ENCODE data around the gene SIM2.

The SIM2 gene

DNA sequence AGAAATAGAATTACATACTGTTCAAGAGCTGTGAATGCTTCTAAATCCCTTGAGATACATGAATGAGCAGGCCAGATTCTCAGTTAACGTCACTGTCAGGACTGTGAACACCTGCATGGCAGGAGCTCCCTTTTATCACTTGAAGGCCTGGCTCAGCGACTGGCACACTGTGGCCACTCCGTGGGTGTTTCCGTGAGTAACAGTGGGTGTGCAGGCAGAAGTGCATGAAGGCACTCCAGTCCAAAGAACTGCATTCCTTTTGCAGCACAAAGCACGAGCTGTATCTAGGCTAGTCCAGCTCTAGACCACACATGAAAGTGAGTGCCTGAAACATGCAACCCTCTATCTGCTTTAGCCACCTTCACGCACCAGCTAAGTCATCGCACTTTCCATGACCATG is 9.6 kb upstream of the SIM2 start:
- DNase-seq, result no peak

DNA sequence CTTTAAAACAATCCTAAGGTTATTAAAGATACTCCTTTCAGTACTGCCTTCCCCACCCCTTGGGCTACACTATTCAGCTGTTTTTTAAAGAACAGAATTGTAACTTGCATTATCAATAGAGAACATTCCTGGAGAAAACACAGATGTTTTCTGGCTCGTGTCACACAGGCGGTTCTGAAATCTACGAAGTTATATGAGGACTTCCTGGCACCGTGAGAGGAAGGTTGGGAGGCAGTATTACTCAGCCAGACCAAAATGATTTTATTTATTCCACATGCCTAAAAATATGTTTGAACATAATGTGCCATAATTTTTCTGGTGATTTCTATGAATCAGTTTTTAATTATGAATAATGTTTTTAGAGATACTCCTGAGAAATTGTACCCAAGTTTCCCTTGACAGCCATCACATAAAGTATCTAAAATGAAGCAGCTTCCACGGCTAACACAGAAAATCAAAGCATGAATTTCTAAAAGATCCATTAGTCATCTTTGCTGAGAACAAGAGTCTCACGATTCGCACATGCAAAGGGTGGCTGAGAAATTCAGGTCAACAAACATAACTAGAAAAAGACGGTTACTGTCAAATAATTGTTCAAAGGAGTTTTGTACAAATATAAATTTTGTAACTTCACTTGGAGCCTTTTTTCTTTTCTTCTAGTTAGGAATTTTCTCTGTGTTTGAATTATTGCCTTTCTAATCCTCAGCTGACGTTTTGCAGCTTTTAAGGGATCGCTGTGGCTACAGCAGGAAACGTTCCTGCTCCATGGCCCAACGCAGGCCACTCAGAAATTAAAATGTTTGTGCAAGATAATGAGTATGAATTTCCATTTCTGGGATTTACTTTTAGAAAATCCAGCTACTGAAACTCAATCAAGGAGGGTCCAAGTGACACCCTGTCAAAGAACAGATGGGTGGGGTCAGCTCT is 8.0 kb upstream of the SIM2 start:
- DNase-seq, result no peak

DNA sequence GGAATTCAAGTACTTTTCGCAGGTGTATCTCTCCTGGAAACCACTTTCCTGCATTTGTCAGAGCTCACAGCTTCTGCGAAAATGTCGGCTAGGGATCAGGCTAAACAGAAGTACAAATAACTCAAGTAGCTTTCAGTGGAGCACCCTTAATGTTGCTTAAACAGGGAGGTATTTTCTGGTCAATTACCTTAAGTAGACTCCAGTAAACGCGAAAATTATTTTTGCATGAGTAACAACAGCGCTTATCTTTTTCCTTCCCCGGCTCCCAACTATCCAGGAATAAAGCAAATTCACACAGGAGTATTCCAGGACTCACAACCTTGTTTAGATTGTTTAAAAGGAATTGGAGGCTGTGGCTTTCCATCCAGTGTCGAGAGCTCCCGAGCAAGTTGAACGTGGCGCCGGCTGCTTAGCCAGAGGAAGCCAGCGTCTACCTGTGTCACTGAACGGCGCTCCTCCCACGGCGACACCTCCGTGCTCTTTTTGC is 7.3 kb upstream of the SIM2 start:
- no peak for DNase-seq

DNA sequence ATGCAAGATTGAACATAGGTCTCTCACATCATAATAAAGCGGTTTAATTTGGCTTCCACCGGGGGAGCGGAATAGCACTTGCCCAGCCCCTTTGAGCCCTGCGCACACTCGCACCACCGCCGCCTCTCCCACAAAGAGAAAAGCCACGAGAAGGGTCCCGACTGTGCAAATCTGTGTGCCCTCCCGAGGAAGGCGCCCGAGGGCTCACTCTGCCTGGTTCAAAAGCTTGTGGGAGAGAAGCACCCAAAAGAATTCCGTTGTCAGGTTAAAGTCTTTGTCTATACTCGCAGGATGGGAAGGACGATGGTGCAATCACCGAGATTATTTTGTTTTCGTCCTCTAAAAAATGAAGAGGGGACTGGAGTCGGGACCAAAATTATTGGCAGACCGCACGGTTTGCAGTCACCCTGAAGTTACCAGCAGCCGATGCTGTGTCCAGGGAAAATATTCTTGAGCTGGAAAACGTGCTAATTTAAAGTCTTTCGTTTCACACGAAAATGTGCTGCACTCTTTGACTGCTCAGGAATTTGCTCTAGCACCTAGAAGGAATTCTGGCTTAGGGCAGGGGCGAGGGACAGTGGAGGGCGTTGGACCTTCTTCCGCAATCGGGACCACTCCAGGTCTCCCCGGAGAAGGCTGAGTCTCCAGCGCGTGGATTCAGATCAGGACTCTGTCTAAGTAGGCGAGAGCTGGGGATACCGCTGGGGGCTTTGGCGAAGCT is 6.6 kb upstream of the SIM2 start:
- no peak for DNase-seq

DNA sequence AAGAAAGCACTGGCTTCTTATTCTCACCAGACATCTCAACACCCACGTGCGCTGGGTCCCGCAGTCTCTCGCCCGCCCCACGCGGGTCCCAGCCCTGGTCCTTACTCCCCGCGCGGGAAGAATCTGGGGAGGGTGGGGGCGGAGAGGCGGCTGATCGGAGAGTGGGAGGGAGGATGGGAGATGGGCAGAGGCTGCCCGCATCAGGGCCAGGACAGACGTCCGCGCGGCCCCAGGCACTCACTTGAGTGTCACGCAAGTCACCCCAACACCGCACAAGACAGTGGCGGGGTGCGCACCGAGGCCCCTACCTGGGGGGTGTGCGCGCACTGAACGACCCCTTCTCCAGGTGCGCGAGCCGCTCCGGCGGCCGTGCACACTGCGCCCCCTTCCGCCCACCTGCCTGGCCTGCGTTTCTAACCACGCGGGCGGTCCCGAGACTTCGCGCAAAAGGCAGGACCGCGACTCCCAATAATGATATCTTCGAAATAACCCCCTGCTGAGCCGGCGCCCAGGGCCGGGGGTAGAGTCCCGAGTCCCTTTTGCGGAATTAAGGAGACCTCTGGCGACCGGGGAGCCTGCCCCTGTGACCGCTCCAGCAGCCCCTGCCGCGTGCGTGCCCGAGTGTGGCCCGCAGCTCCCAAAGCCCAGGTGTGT is 6.0 kb upstream of the SIM2 start:
- DNase-seq, result no peak

DNA sequence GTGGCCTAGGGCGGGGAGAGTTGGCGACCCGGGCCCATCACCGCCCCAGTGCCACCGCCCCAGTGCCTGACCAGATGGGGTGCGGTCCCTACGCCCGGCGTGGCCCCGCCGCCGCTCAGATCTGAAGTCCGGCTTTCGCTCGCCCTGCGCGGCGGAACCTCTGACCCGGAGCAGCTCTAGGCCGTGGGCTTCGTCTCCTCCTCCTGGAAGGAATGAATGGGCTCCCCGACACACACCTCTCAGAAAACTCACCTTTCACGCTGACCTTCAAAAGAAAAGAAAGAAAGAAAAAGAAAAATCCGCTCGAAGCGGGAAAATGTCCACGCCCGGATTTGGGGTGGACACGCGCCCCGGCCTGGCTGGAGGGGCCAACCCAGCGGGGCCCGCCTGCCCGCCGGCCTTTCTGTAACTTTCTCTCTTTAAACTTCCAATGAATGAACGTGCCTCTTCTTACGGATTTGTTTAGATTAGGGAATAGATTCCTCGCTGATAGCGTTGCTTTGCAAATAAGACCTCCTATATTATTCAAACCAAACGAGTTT is 5.4 kb upstream of the SIM2 start:
- DNase-seq, result no peak

DNA sequence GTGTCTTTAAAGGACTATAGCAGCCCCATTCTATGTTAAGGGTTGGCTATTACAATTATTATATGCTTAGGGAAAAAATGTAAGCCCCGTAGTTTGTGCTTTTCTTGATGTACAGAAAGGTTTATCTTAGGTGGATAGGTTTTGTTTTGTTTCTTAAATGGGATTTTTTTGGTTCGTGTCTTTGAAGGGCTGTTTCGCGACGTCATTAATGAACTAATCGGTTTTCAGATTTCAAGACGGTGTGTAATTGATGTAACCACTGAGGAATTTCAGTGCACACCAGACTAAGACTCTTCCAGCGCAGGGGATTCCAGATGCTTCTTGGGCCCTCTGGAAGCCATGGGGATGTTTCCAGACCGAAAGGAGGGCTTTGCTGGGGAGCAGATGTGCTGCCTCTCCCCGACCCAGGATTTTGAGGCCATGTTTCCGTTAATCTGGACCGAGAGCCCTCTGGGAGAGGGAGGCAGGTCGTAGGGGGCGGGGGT is 4.8 kb upstream of the SIM2 start:
- no peak for DNase-seq

DNA sequence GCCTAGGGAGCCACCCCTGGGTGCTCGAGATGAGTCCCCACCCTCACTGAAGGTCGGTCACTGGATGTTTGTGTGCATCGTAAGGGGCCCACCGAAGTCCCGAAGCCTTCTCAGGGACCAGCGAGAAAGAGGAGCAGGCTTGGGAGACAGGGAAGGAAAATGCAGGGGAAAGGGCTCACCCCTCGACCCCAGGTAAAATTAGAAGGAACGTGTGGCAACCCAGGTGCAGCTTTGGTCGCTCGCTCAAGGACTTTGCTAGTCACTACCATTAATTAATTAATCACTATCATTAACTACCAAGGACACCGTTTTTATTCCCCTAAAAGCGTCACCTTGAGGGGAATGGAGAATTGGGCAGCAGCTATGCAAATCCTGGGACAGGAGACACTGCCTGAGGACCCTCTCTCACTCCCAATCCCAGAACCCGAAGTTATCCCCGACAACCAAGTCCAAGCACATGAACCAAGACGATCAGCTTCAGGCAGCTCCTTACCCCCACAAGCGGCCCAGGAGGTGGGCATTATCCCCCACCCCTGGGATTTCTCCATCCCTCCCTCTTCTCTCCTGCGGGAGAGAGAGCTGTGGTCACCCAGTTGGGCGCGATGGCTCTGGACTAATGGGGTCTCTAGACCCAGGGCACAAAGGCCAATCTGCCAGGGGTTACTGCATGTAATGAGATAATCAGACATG is 4.2 kb upstream of the SIM2 start:
- no peak for DNase-seq

DNA sequence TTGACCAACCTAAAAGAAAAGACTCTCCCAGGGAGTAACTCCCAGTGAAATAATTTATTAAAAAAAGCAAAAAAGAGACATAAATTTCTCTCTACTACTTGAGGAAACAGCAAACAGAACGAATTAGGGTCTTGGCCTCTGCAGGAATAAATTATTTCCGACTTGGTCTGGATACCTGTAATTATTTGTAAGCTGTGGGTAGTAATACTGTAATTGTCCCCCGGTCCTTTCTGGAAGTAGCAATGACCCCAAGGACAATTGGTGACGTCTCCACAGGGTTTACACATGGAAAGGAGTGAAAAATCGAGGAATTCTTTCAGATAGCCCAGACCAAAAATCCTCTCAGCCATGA is 3.7 kb upstream of the SIM2 start:
- DNase-seq, result no peak

DNA sequence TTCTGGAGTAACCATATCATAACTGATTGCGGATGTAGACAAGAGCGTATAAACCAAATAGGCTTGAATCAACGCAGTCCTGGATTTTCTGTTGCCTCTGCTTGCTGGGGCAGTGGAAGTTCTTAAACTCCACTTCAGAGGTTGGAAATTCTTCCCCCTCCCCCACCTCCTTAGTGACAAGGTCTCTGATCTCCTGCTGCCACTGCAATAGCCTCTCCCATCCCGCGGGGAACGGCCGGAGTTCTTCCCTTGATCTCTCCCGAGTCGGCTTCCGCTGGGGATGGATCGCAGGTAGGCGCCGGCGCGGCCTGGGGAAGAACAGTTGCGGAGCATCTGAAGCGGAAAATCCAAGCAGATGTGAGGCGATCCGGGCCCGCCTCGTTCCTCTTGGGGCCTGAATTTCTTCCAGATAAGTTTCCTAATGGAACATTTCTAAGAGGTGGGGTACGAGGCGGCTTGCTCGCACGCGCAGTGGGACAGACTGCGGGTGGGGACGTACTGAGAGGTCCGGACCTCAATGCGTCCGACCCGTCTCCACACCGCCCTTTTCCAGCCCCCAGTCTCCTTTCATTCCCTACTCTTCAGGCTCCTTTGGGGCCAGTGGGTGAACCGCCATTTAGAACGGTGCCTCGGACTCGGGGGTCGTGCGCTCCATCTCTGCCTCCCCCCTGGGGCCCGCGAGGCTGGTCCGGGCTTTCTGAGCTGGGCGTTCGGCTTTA is 3.1 kb upstream of the SIM2 start:
- DNase-seq, result no peak

DNA sequence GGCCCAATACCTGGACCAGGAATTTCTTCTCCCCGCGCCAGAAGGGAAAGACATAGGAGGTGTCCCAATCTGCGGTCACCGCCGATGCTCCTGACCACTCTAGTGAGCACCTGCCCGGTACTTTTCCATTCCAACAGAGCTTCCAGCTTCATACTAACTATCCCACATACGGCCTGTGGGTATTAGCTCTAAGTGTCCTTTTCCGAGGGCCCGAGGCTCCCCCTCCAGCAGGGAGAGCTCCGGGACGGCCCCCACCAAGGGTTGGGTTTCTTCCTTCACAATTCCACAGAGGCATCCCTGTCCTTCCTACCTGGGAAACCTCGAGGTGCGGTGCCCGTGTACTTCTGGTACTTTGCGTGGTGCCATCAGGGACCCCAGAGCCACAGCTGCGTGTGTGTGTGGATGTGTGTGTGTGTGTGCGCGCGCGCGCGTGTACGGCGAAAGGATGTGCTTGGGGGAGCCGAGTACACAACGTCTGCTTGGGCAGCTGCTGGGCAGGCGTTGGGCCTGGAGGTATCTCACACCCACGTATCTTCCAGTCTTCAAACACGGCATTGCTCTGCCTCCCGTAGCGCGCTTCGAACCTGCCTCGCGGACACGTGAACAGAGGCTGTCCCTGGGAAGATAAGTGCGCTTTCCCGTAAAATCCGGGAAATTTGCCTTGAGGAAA is 2.4 kb upstream of the SIM2 start:
- DNase-seq, result no peak

DNA sequence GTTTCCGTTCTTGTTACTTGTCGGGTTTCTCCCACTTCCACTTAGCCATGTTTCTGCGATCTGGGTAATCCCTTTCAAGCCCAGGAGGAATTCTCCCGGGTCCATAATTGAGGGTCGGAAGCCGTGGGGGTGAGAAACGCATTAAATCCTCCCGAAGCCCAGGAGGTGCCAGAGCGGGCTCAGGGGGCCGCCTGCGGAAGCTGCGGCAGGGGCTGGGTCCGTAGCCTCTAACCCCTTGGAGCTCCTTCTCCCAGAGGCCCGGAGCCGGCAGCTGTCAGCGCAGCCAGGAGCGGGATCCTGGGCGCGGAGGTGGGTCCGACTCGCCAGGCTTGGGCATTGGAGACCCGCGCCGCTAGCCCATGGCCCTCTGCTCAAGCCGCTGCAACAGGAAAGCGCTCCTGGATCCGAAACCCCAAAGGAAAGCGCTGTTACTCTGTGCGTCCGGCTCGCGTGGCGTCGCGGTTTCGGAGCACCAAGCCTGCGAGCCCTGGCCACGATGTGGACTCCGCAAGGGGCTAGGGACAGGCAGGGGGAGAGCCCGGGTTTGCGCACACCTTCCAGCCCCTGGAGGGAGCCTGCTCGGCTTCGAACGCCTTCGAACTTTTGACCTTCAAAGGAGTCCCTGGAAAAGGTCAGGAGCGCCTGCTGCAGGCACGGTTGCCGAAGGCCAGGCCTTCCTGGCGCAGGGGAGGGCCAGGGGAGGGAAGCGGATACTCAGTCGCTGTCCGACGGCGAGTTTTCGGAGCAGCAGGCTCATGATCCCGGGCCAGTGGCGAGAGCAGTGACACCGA is 1.7 kb upstream of the SIM2 start:
- no peak for DNase-seq

DNA sequence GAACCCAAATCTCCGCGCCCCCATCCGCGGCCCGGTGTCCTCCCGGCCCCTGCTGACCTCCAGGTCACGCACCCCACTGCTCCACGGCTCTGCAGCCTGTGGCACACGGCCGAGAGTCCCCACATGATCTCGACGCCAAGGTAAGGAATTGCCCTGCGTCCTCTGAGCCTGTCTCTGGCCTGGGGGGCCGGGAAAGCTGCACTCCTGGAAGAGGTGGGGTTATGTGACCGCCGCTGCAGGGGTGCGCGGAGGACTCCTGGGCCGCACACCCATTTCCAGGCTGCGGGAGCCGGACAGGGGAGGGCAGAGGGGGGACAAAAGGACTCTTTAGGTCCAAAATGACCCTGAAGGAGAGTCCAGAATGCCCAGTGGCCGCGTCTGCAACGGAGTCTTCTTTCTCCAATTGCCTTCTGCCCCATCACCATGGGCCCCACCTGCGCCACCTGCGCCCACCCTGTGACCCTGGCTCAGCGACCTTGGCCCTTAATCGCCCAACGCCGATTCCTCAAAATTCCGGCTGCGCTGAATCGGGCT is 997 bp upstream of the SIM2 start:
- no peak for DNase-seq

DNA sequence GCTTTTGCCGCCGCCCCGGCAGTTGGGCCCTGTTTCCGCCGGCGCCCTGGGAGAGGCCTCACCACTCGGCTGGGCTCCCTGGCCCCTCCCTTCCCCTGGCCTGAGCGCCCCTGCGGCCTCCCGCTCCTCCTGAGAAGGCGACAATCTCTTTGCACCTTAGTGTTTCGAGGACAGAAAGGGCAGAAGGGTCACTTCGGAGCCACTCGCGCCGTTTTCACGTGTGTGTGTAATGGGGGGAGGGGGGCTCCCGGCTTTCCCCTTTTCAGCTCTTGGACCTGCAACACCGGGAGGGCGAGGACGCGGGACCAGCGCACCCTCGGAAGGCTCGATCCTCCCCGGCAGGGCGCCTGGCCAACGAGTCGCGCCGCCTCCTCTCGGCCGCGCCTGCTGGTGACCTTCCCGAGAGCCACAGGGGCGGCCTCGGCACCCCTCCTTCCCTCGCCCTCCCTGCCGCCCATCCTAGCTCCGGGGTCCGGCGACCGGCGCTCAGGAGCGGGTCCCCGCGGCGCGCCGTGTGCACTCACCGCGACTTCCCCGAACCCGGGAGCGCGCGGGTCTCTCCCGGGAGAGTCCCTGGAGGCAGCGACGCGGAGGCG is 432 bp upstream of the SIM2 start:
- no peak for DNase-seq

DNA sequence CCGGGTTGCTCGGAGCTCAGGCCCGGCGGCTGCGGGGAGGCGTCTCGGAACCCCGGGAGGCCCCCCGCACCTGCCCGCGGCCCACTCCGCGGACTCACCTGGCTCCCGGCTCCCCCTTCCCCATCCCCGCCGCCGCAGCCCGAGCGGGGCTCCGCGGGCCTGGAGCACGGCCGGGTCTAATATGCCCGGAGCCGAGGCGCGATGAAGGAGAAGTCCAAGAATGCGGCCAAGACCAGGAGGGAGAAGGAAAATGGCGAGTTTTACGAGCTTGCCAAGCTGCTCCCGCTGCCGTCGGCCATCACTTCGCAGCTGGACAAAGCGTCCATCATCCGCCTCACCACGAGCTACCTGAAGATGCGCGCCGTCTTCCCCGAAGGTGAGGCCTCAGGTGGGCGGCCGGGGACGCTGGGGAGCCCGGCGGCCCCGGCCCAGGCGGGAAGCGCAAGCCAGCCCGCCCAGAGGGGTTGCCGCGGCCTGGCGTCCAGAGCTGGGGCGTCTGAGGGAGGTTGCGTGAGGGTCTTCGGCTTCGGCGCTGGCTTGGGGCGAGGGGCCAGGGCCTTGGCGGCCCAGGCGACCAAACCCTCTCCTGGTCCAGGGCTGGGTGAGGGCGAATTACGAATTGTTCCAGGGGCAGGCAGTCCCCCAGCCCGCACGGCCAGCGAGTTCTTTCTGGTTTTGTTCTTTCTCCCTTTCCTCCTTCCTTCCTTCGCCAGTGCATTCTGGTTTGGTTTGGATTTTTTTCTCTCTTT is 805 bp downstream of the SIM2 start:
- no peak for DNase-seq

DNA sequence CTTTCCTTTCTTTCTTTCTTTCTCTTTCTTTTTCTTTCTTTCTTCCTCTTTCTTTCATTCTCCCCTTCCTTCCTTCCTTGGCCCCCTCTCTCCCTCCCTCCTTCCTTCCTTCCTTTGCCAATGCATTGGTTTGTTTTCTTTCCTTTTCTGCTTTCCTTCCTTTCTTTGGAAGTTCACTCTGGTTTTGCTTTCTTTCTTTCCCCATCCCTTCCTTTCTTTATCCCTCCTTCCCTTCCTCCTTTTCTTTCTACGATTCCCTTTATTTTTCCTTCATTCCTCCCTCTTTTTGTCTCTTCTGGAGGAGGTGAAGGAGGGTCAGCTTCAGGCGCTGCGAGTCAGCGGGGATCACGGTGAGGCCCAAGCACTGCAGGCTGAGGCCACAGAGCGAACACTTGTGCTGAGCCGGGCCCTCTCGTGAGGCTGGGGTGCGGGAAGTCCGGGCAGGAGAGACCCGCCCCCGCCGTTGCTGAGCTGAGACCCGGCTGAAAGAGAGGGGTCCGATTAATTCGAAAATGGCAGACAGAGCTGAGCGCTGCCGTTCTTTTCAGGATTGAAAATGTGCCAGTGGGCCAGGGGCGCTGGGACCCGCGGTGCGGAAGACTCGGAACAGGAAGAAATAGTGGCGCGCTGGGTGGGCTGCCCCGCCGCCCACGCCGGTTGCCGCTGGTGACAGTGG is 1.5 kb downstream of the SIM2 start:
- DNase-seq, result no peak

DNA sequence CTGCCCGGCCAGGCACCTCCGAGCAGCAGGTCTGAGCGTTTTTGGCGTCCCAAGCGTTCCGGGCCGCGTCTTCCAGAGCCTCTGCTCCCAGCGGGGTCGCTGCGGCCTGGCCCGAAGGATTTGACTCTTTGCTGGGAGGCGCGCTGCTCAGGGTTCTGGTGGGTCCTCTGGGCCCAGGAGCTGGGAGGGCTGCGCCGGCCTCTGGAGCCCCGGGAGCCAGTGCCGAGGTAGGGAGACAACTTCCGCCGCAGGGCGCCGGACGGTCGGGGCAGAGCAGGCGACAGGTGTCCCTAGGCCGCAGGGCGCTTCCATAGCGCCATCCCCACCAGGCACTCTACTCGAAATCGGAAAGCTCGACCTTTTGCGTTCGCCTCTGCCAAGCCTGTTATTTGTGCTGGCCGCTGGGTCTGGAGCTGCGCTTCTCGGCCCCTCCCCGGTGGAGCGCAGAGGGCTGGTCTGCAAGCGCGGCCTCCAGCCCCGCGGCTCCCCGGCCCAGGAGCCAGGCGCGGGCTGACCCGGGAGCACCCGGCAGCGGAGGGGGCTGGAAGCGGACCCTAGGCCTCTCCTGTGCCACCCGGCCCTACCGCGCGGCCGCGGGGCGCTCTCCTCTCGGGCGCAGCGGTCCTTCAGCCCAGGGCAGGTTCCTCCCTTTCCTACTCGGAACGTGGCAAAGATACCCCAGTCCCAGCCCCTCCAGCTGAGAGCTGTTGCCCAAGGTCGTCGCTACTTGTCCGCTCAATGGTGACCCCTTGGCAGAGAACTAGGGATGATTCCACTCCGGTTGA is 2.2 kb downstream of the SIM2 start:
- no peak for DNase-seq

Measured in GOT3 (cell line).